ENCODE results near the gene C9orf78. TPM values are rescaled to one million over a fixed set of nuclear protein-coding genes. Genes with fewer than 3 reads are reported as not detected.

Gene C9orf78
- total RNA-seq, 1 experiment from 2014 or later: 36.4 TPM

DNA sequence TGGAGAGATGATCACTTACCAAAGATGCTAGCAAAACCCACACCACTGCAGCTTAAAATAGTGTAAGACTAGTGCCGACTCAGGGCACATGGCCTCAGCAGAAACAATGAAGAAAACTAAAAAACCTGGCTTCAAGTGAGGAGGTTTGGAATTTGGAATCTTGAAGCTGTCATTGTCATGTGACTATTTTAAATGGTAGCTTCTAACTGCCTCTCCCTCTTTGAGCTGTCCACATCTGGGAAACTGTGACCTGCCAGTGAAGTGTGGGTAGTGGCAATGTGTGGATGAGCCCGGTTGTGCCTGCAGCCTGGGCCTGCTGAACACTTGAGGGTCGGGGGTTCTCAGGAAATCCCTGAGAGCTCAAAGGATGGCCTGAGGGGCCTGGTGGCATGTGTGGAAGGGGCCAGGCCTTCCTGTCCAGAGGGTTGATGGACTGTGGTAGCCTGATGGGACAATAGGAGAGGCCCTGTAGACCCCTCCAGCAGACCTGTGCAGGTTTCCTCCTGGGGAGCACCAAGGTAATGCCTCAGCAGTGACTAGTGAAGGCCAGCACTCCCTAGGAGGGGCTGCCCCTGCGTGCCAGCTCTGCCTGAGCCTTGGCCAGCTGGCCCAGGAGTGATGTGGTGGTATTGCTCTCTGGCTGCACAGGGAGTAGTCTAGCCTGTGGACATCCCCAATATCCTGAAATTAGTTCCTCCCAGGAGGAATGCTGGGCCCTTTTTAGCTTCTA, 13.8 kb upstream of the C9orf78 start (continued):
- TF ChIP-seq, protein P1, sequence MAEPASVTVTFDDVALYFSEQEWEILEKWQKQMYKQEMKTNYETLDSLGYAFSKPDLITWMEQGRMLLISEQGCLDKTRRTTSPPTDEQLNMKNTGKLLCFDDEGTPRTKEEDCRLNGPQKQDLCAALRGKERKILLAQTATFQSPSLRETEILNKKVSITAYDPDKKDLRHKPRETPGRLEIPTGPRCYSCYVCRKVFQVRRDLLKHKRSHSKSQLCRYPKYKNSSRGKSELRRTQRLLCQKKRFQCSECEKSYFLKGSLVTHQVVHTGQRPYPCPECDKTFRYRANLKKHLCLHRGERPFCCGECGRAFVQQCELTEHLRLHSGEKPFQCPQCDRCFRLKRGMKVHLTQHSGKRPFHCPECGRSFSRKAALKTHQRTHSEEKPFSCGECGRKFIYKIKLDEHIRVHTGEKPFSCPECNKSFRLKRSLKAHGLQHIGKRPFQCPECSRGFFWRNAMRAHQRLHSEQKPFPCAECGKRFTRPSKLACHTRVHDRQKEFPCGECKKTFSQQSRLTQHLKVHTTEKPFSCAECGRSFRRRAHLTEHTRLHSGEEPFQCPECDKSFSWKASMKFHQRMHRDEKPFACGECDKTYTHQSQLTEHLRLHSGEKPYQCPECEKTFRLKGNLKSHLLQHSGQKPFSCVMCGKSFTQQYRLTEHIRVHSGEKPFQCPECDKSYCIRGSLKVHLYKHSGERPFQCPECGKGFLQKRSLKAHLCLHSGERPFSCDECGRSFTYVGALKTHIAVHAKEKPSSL (CRISPR knock-in tag; conservative IDR thresholded peaks at IDR 0.05): no peak
- TF ChIP-seq KAT7 (CRISPR knock-in tag; IDR thresholded peaks at IDR 0.05; ENCODE audit: borderline replicate concordance) (no peak), CREM (CRISPR knock-in tag; IDR thresholded peaks at IDR 0.05) (no peak)
- TF ChIP-seq, protein P2, sequence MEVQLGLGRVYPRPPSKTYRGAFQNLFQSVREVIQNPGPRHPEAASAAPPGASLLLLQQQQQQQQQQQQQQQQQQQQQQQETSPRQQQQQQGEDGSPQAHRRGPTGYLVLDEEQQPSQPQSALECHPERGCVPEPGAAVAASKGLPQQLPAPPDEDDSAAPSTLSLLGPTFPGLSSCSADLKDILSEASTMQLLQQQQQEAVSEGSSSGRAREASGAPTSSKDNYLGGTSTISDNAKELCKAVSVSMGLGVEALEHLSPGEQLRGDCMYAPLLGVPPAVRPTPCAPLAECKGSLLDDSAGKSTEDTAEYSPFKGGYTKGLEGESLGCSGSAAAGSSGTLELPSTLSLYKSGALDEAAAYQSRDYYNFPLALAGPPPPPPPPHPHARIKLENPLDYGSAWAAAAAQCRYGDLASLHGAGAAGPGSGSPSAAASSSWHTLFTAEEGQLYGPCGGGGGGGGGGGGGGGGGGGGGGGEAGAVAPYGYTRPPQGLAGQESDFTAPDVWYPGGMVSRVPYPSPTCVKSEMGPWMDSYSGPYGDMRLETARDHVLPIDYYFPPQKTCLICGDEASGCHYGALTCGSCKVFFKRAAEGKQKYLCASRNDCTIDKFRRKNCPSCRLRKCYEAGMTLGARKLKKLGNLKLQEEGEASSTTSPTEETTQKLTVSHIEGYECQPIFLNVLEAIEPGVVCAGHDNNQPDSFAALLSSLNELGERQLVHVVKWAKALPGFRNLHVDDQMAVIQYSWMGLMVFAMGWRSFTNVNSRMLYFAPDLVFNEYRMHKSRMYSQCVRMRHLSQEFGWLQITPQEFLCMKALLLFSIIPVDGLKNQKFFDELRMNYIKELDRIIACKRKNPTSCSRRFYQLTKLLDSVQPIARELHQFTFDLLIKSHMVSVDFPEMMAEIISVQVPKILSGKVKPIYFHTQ (CRISPR knock-in tag; IDR thresholded peaks at IDR 0.05): no peak

DNA sequence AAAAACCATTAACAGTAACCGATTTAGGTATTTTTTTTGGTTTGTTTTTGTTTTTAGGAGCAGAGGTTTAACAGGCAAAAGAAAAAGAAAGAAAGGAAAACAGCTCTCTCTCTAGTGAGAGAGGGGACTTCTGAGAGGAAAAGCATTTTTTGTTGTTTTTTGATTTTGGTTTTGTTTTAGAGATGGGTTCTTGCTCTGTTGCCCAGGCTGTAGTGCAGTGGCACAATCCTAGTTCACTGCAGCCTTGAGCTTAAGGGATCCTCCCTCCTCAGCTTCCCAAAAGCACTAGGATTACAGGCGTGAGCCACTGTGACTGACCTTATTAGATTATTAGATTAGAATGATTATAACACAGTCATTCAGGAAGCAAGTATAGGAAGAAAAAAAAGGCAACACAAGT, 10.3 kb upstream of the C9orf78 start:
- DNase-seq (ENCODE audit: low spot score): no peak
- Mint-ChIP-seq H3K4me1 (peaks cover 12% of the 10 kb centered on the region), H3K27me3 (ENCODE audit: low read depth) (no peaks in the 10 kb centered on the region), H3K9me3 (no peaks in the 10 kb centered on the region), H3K36me3 (no peaks in the 10 kb centered on the region), H3K27ac (no peak overlapping the region), H3K4me3 (no peak overlapping the region)
- CTCF ChIA-PET: no interaction called here
- TF ChIP-seq PRRX2 (CRISPR knock-in tag; IDR thresholded peaks at IDR 0.05) (no peak), ZNF138 (CRISPR knock-in tag; conservative IDR thresholded peaks at IDR 0.05) (no peak), GTF2I (CRISPR knock-in tag; conservative IDR thresholded peaks at IDR 0.05) (no peak), TEAD4 (CRISPR knock-in tag; IDR thresholded peaks at IDR 0.05) (no peak), NFYB (CRISPR knock-in tag; conservative IDR thresholded peaks at IDR 0.05; ENCODE audit: low read depth) (no peak), TEAD1 (CRISPR knock-in tag; IDR thresholded peaks at IDR 0.05) (no peak)
- TF ChIP-seq, protein P3, sequence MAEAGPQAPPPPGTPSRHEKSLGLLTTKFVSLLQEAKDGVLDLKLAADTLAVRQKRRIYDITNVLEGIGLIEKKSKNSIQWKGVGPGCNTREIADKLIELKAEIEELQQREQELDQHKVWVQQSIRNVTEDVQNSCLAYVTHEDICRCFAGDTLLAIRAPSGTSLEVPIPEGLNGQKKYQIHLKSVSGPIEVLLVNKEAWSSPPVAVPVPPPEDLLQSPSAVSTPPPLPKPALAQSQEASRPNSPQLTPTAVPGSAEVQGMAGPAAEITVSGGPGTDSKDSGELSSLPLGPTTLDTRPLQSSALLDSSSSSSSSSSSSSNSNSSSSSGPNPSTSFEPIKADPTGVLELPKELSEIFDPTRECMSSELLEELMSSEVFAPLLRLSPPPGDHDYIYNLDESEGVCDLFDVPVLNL (CRISPR knock-in tag; IDR thresholded peaks at IDR 0.05; ENCODE audit: borderline replicate concordance, low read depth): no peak
- ATAC-seq: no peak
- POLR2A ChIA-PET: no interaction called here

DNA sequence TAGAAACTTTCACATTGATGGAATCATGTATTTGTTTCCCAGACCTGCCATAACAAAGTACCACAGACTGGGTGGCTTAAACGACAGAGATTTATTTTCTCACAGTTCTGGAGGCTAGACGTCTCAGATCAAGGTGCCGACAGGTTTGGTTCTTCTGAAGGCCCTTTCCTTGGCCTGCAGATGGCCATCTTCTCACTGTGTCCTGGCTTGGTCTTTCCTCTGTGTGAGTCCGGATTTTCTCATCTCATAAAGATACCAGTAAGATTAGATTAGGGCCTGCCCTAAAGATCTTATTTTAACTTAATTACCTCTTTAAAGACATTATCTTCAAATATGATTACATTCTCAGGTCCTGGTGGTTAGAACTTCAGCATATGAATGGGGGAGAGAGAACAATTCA, 6.0 kb upstream of the C9orf78 start:
- no peak for ATAC-seq
- CTCF ChIA-PET: interaction anchor here (0.8 kb wide), 1 partner anchor 114 kb away, joined by 3 read pairs; no protein-coding TSS in a partner anchor
- no peak for DNase-seq (ENCODE audit: low spot score)
- no peaks in the 10 kb centered on the region for H3K36me3 Mint-ChIP-seq
- POLR2A ChIA-PET: no interaction called here
- no peaks in the 10 kb centered on the region for H3K9me3 Mint-ChIP-seq
- H3K27me3 Mint-ChIP-seq (ENCODE audit: low read depth): no peaks in the 10 kb centered on the region
- peaks cover 53% of the 10 kb centered on the region for H3K4me1 Mint-ChIP-seq
- H3K4me3 Mint-ChIP-seq: no peak overlapping the region
- H3K27ac Mint-ChIP-seq: no peak overlapping the region
- TF ChIP-seq JUN (CRISPR knock-in tag; IDR thresholded peaks at IDR 0.05) (no peak), NFE2L1 (CRISPR knock-in tag; IDR thresholded peaks at IDR 0.05) (no peak), HMGA2 (CRISPR knock-in tag; IDR thresholded peaks at IDR 0.05) (no peak), ZNF423 (CRISPR knock-in tag; IDR thresholded peaks at IDR 0.05) (no peak), ELF4 (CRISPR knock-in tag; IDR thresholded peaks at IDR 0.05; ENCODE audit: low read depth) (no peak), ATF1 (CRISPR knock-in tag; IDR thresholded peaks at IDR 0.05) (no peak), ZNF396 (CRISPR knock-in tag; IDR thresholded peaks at IDR 0.05; ENCODE audit: borderline replicate concordance) (no peak), NR2C2 (CRISPR knock-in tag; IDR thresholded peaks at IDR 0.05) (no peak), FOXK1 (CRISPR knock-in tag; IDR thresholded peaks at IDR 0.05) (no peak)
- TF ChIP-seq, protein P4, sequence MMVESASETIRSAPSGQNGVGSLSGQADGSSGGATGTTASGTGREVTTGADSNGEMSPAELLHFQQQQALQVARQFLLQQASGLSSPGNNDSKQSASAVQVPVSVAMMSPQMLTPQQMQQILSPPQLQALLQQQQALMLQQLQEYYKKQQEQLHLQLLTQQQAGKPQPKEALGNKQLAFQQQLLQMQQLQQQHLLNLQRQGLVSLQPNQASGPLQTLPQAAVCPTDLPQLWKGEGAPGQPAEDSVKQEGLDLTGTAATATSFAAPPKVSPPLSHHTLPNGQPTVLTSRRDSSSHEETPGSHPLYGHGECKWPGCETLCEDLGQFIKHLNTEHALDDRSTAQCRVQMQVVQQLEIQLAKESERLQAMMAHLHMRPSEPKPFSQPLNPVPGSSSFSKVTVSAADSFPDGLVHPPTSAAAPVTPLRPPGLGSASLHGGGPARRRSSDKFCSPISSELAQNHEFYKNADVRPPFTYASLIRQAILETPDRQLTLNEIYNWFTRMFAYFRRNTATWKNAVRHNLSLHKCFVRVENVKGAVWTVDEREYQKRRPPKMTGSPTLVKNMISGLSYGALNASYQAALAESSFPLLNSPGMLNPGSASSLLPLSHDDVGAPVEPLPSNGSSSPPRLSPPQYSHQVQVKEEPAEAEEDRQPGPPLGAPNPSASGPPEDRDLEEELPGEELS (CRISPR knock-in tag; IDR thresholded peaks at IDR 0.05): no peak
- TF ChIP-seq, protein P5, sequence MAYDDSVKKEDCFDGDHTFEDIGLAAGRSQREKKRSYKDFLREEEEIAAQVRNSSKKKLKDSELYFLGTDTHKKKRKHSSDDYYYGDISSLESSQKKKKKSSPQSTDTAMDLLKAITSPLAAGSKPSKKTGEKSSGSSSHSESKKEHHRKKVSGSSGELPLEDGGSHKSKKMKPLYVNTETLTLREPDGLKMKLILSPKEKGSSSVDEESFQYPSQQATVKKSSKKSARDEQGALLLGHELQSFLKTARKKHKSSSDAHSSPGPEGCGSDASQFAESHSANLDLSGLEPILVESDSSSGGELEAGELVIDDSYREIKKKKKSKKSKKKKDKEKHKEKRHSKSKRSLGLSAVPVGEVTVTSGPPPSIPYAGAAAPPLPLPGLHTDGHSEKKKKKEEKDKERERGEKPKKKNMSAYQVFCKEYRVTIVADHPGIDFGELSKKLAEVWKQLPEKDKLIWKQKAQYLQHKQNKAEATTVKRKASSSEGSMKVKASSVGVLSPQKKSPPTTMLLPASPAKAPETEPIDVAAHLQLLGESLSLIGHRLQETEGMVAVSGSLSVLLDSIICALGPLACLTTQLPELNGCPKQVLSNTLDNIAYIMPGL (CRISPR knock-in tag; IDR thresholded peaks at IDR 0.05): no peak
- TF ChIP-seq, protein P1 (CRISPR knock-in tag; conservative IDR thresholded peaks at IDR 0.05): no peak
